GM19438 (cell line): Measurements from ENCODE around the gene ANKRD31.
"Not testable (repeated sequence)": the region's sequence is repeated elsewhere in the genome, so short reads cannot be mapped to it uniquely, and the experiment has no call there.

ENCODE experiments used
- ATAC-seq: cut with Tn5 transposase; IDR thresholded peaks from one replicate; pipeline ENCODE4 v1.9.1; 2021; ENCODE audit warnings: low read depth; ENCODE audit not compliant: unreplicated experiment

ANKRD31 gene

DNA sequence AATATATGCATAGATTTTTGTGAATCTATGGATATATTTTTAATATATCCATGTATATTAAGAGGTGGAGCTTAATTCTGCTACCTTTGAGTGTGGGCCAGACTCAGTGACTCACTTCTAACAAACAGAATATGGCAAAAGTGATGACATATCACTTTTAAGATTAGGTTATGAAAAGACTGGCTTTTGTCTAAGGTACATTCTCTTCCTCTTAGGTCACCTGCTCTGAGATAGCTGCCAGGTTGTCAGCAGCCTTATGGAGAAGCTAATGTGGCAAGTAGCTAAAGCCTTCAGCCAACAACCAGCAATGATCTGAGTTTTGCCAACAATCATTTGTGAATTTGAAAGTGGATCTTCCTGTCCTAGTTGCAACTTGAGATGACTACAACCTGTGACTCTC is 83.8 kb downstream of the ANKRD31 start:
- no peak for ATAC-seq

GRCh38 chr5:75148051-75148450 is 88.6 kb downstream of the ANKRD31 start:
- ATAC-seq: no peak

- ATAC-seq: no peak
These were observed 94.0 kb downstream of the ANKRD31 start for GRCh38 chr5:75142566-75143136.

- no peak for ATAC-seq
These were observed 96.4 kb downstream of the ANKRD31 start for GRCh38 chr5:75140277-75140676.

DNA sequence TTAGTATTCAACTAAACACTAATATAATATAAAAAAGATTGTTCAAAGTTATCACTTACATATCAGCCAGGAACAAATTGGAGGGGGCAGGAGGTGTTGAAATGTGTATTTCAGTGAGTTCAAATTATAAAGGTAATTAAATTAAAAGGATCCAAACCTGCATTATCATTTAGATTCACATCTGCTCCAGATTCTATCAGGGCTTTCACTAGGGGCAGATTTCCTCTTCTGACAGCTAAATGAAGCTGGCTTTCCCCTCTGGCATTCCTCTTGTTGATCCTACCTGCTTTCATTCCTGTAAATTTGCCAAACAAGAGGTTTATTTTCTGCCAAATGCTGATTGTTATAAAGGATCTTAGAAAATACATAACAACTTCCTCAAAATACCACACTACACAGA is 98.0 kb downstream of the ANKRD31 start:
- no peak for ATAC-seq

DNA sequence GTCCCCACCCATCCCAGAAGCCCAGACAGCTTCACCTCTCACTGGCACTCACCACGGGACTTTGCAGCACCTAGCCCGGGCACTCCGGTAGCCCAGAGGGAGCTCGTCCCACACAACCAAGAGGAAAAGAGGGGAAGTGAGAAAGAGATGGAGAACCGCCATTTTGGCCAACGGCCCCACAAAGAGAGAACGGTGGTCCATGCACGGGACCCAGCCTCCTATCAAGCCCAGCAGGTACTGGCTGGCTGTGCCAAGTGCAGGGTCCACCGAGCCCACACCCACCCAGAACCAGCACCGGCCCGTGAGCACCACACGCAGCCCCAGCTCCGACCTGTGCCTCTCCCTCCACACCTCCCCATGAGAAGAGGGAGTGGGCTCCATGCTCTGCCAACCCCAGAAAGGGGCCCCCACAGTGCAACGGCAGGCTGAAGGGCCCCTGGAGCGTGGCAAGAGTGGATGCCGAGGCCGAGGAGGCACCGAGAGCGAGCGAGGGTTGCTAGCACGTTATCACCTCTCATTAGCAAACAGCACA is 105.8 kb downstream of the ANKRD31 start:
- ATAC-seq: no peak

- no peak for ATAC-seq
These were observed 119.8 kb downstream of the ANKRD31 start for GRCh38 chr5:75116856-75117255.

DNA sequence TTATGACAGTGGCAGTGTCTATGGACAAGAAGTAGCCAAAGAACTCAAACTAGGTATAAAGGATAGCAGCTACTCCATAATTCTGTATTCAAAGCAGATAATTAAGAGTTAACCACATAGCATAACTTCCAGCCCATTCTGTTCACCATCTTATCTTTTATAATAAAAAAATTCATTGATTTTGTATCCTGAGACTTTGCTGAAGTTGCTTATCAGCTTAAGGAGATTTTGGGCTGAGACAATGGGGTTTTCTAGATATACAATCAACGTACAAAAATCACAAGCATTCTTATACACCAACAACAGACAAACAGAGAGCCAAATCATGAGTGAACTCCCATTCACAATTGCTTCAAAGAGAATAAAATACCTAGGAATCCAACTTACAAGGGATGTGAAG is 122.4 kb downstream of the ANKRD31 start:
- ATAC-seq: not testable (repeated sequence)

- ATAC-seq: no peak
These were observed 123.1 kb downstream of the ANKRD31 start for GRCh38 chr5:75113354-75114113.

DNA sequence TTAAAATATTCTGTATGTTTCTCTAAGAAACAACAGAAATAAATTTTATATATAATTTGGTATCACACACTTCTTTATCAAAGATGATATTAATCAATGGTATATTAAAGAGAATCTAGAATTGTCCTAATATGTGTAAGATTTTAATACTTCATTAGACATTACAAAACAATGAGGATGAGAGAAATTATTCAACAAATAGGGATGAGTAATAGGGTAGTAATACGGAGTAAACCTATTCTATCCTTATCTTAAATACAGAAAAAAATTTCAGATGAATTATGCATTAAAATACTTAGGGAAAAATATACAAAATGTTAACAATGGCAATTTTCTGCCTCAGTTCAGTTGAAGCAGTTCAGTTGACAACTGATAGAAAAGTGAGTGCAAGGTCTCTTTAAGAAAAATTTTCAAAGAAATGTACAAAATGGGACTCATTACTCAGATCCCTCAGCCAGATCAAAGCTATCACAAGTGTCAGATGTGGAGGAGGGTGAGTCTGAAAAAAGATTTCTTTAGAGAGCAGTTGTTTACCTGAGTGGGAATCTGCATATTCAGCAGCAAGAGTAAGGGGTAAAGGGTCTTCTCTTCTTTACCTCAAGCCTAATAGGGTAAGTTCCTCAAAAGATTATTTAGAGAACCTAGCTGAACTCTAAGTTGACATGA is 127.6 kb downstream of the ANKRD31 start:
- ATAC-seq: no peak

GRCh38 chr5:75108515-75108914 is 128.2 kb downstream of the ANKRD31 start:
- no peak for ATAC-seq

DNA sequence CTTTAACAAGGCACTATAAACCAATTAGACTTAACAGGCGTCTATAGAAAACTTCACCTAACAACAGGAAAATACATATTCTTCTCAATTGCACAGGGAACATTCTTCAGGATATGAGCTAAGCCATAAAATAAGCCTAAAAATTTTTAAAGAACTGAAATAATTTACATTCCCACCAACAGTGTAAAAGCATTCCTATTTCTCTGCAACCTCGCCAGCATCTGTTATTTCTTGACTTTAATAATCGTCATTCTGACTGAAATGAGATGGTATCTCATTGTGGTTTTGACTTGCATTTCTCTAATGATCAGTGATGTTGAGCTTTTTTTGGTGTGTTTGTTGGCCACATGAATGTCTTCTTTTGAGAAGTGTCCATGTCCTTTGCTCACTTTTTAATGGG is 140.7 kb downstream of the ANKRD31 start:
- not testable (repeated sequence) for ATAC-seq

GRCh38 chr5:75091597-75091996 is 145.1 kb downstream of the ANKRD31 start:
- ATAC-seq: no peak

DNA sequence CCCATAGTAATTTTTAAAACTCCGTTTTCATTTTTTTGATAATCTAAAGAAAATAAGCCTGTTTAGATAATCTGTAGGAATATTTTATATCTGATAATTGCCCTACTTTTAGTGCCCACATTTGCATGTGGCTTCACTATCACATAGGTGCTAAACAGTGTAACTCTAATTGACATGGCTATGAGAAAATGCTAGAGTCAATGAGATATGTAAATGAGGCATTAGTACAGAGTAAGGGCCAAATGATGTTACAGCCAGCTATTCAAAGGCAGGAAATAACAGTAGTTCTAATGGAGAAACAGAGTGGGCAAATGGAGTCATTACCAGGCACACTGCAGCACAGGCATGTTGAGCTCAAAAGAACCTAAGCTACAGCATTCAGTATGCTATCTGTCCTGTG is 147.0 kb downstream of the ANKRD31 start:
- ATAC-seq: no peak

DNA sequence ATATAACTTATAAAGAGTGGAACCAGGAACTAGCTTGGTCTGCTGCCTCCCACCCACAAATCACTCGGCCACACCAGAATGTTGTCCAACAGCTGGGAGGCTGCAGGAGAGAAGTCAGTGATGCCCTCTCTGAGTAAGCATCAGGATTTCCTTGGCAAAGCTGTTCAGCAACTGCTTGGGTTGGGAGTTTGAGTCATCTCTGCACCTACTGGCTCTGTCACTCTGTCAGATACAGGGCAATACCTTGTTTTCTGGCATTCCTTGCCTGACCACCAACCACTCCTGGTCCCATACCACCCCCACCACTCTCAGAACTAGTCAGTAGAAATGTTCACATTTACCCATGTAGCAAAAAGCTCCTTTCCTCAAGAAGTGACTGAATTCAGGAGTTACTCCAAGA is 147.5 kb downstream of the ANKRD31 start:
- ATAC-seq: no peak

DNA sequence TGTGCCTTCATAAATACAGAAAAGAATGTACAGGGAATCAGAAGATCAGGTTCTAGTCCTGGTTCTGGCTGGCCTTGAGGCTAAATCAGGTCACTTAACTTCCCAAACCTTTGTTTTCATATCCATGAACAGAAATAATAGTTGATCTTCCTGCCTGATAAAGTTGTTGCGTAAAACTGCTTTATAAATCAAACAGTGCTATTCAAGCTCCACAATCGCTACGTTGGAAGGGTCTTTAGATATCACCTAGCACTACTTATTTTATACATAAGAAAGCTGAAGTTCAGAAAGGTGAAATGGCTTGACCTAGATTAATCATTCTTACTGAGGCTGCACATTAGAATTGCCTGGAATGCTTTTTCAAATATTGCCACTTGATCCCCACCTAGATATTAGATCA is 148.0 kb downstream of the ANKRD31 start:
- ATAC-seq: no peak

DNA sequence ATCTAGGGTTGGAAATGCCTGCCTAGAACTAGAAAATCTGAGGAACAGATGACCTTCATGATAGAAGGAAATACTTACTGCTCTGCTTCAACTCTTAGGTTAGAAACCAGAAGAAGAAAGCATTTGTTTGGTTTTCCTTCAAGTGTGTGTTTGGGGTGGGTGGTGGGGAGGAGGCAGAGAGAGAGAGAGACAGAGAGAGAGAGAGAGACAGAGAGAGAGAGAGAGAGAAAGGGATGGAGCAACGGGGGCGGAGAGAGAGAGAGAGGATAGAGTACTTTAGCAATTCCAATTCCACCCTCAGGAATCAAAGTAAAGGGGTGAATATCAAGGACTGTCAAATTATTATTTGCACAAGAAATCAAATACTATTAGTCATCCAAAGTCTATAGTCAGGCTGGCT is 155.2 kb downstream of the ANKRD31 start:
- ATAC-seq: no peak

GRCh38 chr5:75079346-75079745 is 157.3 kb downstream of the ANKRD31 start:
- ATAC-seq: not testable (repeated sequence)

DNA sequence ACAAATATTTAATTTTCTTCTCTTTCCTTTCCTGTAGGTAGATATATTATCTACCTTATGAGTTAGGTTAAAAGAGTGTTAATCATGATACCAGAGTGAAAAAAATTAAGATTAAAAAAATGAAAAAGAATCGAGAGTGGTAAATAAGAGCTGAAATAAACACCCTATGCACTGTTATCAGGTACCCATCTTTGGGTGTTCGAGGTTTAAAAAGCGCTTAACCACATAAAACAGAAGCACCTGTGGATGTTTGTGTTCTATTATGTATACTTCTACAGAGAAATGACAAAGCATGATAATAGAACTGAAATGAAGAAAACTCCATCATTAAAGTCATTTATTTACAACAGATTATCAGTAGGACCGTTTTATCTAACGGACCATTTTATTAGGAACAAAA is 158.7 kb downstream of the ANKRD31 start:
- ATAC-seq: no peak

- ATAC-seq: no peak
These were observed 164.6 kb downstream of the ANKRD31 start for GRCh38 chr5:75072061-75072460.

- no peak for ATAC-seq
These were observed 165.6 kb downstream of the ANKRD31 start for GRCh38 chr5:75071100-75071499.

DNA sequence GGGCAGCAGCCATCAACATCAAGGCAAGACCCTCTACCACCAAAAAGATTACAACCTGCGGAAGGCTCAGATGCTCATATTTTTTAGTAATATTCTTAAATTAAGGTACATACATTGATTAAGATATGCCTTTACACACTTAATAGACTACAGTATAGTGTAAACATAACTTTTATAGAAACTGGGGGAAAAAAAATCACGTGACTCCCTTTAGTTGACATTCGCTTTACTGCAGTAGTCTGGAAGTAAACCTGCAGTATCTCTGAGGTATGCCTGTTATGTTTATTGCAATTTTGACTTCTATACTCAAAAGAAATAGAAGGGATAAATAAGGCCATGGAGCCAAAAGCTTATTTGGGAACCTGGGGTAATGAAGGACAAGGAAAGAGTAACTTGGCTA is 169.2 kb downstream of the ANKRD31 start:
- no peak for ATAC-seq
